COLO668 (cell line): ENCODE results near the gene DBR1.

Experiments
- DNase-seq: peaks from one replicate; lab custom pipeline; 2025; ENCODE audit not compliant: unreplicated experiment; lab: John Stamatoyannopoulos, UW

The DBR1 gene

DNA sequence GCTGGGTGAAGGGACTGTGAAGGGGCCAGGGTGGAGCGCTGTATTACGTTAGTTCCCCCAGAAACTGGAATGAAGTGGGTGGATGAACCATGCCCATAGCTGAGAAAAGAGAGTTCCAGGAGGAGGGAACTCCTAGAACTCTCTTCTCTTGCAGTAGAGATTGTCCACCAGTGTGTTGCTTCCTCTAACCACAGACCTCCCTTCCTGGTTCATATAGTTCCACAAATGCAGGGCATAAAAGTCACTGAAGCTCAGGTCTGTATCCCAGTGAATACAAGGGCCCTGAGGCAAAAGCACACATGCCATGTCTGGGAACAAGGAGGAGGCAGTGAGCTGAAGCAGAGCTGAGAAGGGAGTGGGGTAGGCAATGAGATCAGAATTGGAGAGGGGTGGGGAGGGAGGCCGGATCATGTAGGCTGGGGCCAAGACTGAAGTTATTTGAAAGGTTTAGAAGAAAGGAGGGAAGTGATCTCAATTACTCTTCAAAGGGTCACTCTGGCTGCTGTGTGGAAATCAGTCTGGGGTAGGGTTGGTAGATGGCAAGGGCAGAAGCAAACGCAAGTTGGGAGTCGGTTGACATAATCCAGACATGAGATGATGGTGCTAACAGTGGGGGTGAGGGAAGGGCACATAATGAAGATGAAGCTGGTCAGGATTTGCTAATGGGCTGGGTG lies 49.0 kb downstream of the DBR1 start:
- DNase-seq = no peak

DNA sequence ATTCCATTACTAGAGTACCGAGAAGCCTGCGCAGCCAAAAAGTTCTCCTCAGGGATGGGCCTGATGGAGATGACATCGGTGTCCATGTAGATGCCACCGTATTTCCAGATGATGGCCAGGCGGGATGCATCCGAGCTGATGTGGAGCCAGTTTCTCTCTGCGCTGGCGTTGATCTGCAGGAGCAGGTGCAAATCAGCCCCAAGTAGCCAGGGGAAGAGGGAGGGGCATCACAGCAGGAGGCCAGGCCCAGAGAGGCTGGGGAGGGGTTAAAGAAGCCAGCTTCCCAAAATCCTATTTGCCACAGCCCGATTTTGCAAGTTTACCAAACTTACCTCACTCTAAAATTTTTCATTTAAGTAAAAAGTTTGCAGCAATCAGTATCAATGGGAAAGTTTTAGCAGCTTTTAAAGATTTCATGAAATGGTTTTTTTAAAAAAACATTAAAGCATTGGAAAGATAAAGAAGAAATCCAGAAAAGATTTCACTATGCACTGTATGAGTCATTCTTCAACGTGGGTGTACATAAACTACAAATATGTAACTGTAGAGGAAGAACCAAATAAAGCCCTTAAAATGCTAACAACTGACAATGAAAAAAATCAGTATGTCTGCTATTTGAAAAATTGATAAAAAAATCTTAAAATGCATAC lies 49.9 kb downstream of the DBR1 start:
- DNase-seq = no peak

DNA sequence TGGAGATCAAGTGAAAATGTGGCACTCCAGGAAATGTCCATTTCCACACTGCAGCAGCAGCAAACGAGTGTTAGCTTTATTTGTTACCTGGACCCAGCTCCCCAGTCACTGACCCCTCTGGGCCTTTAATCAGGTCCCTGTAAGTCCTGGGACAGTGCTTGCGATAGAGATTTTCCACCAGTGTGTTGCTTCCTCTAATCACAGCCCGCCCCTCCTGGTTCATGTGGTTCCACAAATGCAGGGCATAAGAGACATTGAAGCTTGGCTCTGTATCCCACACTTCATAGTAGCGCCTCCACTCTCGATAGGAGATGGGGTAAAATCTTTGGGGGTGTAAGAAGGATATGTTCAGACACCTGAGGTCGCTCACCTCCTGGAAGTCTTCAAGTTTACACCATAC lies 50.5 kb downstream of the DBR1 start:
- DNase-seq = no peak

DNA sequence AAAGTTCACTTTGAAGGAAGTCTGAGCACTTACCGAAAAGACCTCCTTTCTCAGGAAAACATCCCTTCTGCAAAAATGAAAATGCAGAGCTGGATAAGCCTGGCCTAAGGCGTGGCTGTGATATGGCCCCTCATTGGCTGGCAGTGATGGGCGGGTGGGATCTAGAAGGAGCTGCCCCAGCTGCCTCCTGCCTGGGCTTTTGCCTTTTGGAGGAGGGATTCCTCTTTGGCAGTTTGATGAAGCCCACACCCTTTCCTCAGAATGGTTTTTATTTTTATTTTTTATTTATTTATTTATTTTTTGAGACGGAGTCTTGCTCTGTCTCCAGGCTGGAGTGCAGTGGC lies 55.3 kb downstream of the DBR1 start:
- DNase-seq = no peak

DNA sequence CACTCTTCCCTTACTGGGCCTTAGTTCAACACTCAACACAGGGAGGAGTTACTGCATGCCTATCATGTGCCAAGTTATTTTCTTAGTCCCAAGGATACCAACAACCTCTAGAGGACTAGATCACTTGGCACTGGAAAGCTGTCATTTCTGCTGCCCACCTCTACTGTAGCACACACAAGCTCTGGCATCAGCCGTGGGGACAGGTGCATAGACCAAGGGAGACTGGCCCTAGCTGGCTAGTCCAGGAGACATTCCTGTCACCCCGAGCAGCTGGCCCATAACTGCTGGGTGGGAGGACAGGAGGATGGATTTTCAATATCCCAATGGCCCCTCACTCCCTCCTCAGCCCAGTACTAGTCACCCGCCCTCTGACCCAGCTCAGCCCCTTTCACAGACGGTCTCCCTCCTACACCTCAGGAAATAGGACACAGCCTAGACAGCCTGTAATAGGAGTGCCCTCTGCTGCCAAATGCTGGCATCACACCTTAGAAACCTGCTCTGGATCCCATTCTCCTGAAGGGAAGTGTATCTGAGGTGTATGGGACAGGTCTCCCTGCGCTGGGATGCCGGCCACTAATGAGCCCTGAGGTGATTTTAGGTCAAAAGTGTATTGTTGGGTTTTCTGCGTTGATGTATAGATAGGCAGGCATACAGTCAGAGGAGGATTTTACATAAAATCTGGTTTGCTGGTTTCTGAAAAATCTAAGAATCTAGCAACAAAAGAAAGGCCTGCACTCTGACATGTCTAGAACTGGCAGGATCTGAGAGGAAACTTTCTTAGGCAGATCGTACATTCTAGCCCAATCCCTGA lies 55.9 kb downstream of the DBR1 start:
- peak; percentile 52 for DNase-seq

DNA sequence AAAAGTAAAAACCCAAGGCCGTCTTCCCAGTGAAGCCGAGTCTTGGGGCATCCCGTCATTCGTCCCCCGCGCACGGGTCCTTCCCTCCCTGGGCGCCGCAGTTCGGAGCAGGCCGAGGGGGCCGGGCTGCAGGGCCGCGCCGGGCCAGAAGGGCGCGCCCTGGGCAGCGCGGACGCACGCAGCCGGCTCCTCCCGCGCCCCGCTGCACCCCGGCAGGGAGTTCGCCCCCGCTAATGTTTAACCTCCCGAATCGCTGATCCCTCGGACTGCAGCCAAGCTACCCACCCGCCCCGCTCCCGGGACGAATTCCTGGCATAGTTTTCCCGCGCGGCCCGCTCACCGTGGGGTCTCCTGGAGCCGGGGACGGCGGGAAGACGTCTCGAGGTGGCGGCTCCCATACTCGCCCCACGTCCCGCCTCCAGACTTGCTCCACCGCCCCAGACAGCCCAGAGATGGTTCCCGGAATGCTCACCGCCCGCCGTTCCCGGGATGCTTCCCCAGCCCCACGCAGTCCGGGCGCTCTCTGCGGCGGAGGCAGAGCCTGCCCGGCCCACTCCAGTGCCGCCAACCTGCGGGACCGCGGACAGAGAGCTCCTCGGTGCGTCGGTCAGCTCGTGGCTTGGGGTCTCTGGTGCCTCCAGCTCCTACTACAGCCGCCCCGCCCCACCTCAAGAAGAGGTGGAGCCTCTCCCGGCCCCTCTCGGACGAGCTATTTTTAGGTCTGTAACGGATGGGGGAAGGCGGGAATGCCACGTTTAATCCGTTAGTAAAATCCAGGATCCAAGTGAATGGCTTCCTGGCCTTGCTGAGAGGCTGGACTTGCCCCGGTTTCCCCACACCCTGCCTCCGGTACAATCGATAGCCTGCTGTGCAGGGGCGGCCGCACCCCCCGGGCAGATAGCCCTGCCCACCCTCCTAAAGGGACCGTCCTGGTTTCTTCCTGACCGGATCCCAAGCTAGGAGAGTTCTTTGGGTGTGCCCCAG lies 59.4 kb downstream of the DBR1 start, which contains the start of gene DZIP1L:
Gene DZIP1L, minus strand, starts transcription at position 621 of the 984 bp plus-strand sequence. CDS start 11,637 bp downstream, outside the sequence.
- peak; percentile 66 for DNase-seq

DNA sequence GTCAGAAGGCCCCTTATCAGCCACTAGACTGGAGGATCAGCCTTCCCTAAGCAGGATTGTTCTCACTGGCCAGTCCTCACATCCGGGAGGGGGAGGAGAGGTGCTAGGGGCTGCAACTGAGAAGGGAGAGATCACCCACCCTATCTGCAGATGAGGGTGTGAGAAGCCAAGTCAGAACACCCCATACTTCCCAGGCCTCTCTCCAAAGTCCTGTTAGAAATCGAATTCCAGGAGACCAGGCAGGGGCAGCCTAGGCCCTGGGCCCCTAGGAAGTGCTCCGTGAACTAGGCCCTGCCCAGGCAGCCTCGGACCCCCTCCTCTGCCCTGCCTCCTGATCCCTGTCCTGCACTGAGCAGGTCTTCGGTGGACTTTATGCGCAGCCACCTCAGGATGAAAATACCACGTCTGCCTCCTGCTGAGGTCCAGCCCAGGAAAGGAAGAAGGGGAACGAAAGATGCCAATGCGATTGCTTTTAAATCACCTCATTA lies 60.2 kb downstream of the DBR1 start:
- no peak for DNase-seq

DNA sequence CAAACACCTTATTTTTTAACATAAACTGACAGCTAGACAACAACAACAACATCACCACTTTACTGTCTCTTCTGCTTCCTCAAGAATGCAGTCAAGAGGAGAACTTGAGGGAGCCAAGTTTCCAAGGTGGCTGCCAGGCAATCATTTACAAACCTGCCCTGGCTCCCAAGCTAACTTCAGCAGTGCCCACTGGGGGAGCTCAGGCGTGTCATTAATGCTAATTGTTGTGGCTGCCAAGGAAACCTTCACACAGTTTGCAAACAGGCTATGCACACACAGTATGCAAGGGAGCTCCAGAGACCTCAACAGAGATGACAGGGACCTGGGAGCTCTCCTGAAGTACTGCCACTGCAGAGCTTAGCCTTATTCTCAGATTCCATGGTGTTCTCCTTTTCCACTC lies 61.4 kb downstream of the DBR1 start:
- peak; percentile 19 for DNase-seq

DNA sequence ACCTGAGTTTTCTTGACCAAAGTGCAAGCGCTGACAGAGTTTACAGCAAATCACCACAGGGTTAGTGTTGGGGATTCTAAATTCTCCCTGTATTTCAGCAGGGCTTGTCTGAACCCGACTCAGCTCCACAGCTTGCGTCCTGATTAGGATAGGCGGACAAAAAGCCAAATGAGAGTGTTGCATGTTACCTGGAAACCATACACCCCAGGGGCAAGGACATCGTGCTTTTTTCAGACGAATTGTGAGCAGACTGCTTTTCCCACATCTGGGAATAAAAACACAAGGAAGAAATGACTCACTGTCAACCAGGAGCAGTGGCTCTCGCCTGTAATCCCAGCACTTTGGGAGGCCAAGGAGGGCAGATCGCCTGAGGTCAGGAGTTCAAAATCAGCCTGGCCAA lies 62.4 kb downstream of the DBR1 start:
- DNase-seq = no peak
